Esophagus (tissue), 2 donors: ENCODE measurements around the gene TOPAZ1. TPM values are rescaled to one million over a fixed set of nuclear protein-coding genes. Genes with fewer than 3 reads are reported as not detected.

Source experiments
- H3K27ac ChIP-seq, 2 donors: one replicate each; pipeline ENCODE4 v1.5.1; 2013; ENCODE audit warnings: low read depth in 2 of 2, mild to moderate bottlenecking in 2 of 2, inconsistent platforms in 1 of 2, low read length in 1 of 2, moderate library complexity in 1 of 2
- H3K27me3 ChIP-seq, 2 donors: one replicate each; pipeline ENCODE4 v1.6.1; 2013; ENCODE audit warnings: low read length in 2 of 2, control low read depth in 1 of 2, mild to moderate bottlenecking in 1 of 2; ENCODE audit not compliant: insufficient read depth in 2 of 2, control insufficient read depth in 1 of 2
- H3K36me3 ChIP-seq, 2 donors: one replicate each; pipeline ENCODE4 v1.6.1; 2013; ENCODE audit warnings: low read length in 1 of 2; ENCODE audit not compliant: control insufficient read depth in 2 of 2, insufficient read depth in 2 of 2
- H3K4me1 ChIP-seq, 2 donors: one replicate each; pipeline ENCODE4 v1.6.1; 2013; ENCODE audit warnings: low read length in 1 of 2; ENCODE audit not compliant: control insufficient read depth in 2 of 2, insufficient read depth in 2 of 2
- H3K4me3 ChIP-seq, 2 donors: one replicate each; pipeline ENCODE4 v1.5.1; 2013; ENCODE audit warnings: low read length in 2 of 2, mild to moderate bottlenecking in 2 of 2, low read depth in 1 of 2, moderate library complexity in 1 of 2
- H3K9me3 ChIP-seq, 2 donors: one replicate each; pipeline ENCODE4 v1.6.1; 2013; ENCODE audit warnings: mild to moderate bottlenecking in 2 of 2, low read depth in 1 of 2, low read length in 1 of 2, moderate library complexity in 1 of 2; ENCODE audit not compliant: control insufficient read depth in 2 of 2, insufficient read depth in 1 of 2
- whole genome bisulfite sequencing, 2 donors: extraction: QIAGEN DNeasy Blood & Tissue Kit; methylation state at CpG; one replicate each; pipeline ENCODE4 v1.1.7; 2013; 5-methylcytosine and 5-hydroxymethylcytosine counted together
- polyA plus RNA-seq, 2 donors: library from polyadenylated mRNA; stranded (reverse); fragments of 200-250 nt; gene quantifications; one replicate each; pipeline ENCODE4 v1.2.3, GENCODE V29; 2013
- donor health status: healthy with polysubstance abuse.
- donor health status: Bipolar disorder and iron deficiency.

TOPAZ1 gene
- polyA plus RNA-seq, 2 donors: not detected

GRCh38 chr3:44237665-44238064, 4.0 kb upstream of the TOPAZ1 start:
- Histone ChIP-seq H3K9me3 (peaks cover 0 to 3% of the 10 kb centered on the region in 2 donors), H3K27me3 (peaks cover 2% of the 10 kb centered on the region in 2 donors), H3K27ac (no peak overlapping the region), H3K36me3 (no peaks in the 10 kb centered on the region), H3K4me1 (no peaks in the 10 kb centered on the region), H3K4me3 (no peak overlapping the region)
- WGBS, 2 donors: 83 to 84% methylated on average over 3 of the region's 3 CpGs

GRCh38 chr3:44238889-44239288, 2.8 kb upstream of the TOPAZ1 start:
- H3K27me3 ChIP-seq: peaks cover 2% of the 10 kb centered on the region in 2 donors
- no peak overlapping the region for H3K27ac ChIP-seq
- H3K36me3 ChIP-seq: no peaks in the 10 kb centered on the region
- peaks cover 0 to 3% of the 10 kb centered on the region in 2 donors for H3K9me3 ChIP-seq
- H3K4me1 ChIP-seq: no peaks in the 10 kb centered on the region
- WGBS, 2 donors: 34 to 55% methylated on average over 2 of the region's 2 CpGs
- H3K4me3 ChIP-seq: no peak overlapping the region

GRCh38 chr3:44240061-44240460, 1.6 kb upstream of the TOPAZ1 start:
- WGBS, 2 donors: 77 to 93% methylated on average over 1 of the region's 1 CpG
- Histone ChIP-seq H3K4me3 (no peak overlapping the region), H3K36me3 (no peaks in the 10 kb centered on the region), H3K27me3 (peaks cover 2% of the 10 kb centered on the region in 2 donors), H3K27ac (no peak overlapping the region), H3K9me3 (peaks cover 0 to 3% of the 10 kb centered on the region in 2 donors), H3K4me1 (no peaks in the 10 kb centered on the region)

GRCh38 chr3:44242721-44243120, 1.0 kb downstream of the TOPAZ1 start:
- H3K27me3 ChIP-seq: peaks cover 0 to 2% of the 10 kb centered on the region in 2 donors
- WGBS, 2 donors: 71 to 72% methylated on average over 3 of the region's 3 CpGs
- no peak overlapping the region for H3K4me3 ChIP-seq
- no peaks in the 10 kb centered on the region for H3K4me1 ChIP-seq
- no peaks in the 10 kb centered on the region for H3K36me3 ChIP-seq
- H3K9me3 ChIP-seq: peaks cover 0 to 3% of the 10 kb centered on the region in 2 donors
- H3K27ac ChIP-seq: no peak overlapping the region

- WGBS, 2 donors: 65 to 68% methylated on average over 1 of the region's 1 CpG
- Histone ChIP-seq H3K9me3 (no peaks in the 10 kb centered on the region), H3K4me3 (no peak overlapping the region), H3K27me3 (no peaks in the 10 kb centered on the region), H3K27ac (no peak overlapping the region), H3K36me3 (no peaks in the 10 kb centered on the region), H3K4me1 (no peaks in the 10 kb centered on the region)
Observed at GRCh38 chr3:44248152-44248551, 6.5 kb downstream of the TOPAZ1 start.

GRCh38 chr3:44252332-44252959, 10.8 kb downstream of the TOPAZ1 start:
- Histone ChIP-seq H3K36me3 (no peaks in the 10 kb centered on the region), H3K4me1 (no peaks in the 10 kb centered on the region), H3K27ac (no peak overlapping the region), H3K9me3 (no peaks in the 10 kb centered on the region), H3K4me3 (no peak overlapping the region), H3K27me3 (no peaks in the 10 kb centered on the region)
- 40 to 46% methylated on average over 5 of the region's 5 CpGs for WGBS, 2 donors

GRCh38 chr3:44259404-44259803, 17.7 kb downstream of the TOPAZ1 start:
- 97 to 98% methylated on average over 1 of the region's 1 CpG for WGBS, 2 donors
- H3K36me3 ChIP-seq: no peaks in the 10 kb centered on the region
- no peak overlapping the region for H3K4me3 ChIP-seq
- H3K27ac ChIP-seq: no peak overlapping the region
- H3K4me1 ChIP-seq: no peaks in the 10 kb centered on the region
- H3K27me3 ChIP-seq: no peaks in the 10 kb centered on the region
- no peaks in the 10 kb centered on the region for H3K9me3 ChIP-seq

- 49 to 66% methylated on average over 1 of the region's 1 CpG for WGBS, 2 donors
- no peaks in the 10 kb centered on the region for H3K27me3 ChIP-seq
- H3K9me3 ChIP-seq: no peaks in the 10 kb centered on the region
- no peak overlapping the region for H3K4me3 ChIP-seq
- no peak overlapping the region for H3K27ac ChIP-seq
- no peaks in the 10 kb centered on the region for H3K36me3 ChIP-seq
- no peaks in the 10 kb centered on the region for H3K4me1 ChIP-seq
Observed at GRCh38 chr3:44264146-44264545, 22.5 kb downstream of the TOPAZ1 start.

GRCh38 chr3:44265815-44266214, 24.1 kb downstream of the TOPAZ1 start:
- H3K36me3 ChIP-seq: no peaks in the 10 kb centered on the region
- no peaks in the 10 kb centered on the region for H3K27me3 ChIP-seq
- no peak overlapping the region for H3K4me3 ChIP-seq
- 73 to 78% methylated on average over 3 of the region's 3 CpGs for WGBS, 2 donors
- H3K4me1 ChIP-seq: no peaks in the 10 kb centered on the region
- H3K9me3 ChIP-seq: no peaks in the 10 kb centered on the region
- H3K27ac ChIP-seq: no peak overlapping the region

GRCh38 chr3:44272191-44272590, 30.5 kb downstream of the TOPAZ1 start:
- no peak overlapping the region for H3K4me3 ChIP-seq
- H3K36me3 ChIP-seq: no peaks in the 10 kb centered on the region
- peaks cover 0 to 3% of the 10 kb centered on the region in 2 donors for H3K27me3 ChIP-seq
- no peaks in the 10 kb centered on the region for H3K4me1 ChIP-seq
- 74 to 82% methylated on average over 2 of the region's 2 CpGs for WGBS, 2 donors
- H3K27ac ChIP-seq: no peak overlapping the region
- H3K9me3 ChIP-seq: no peaks in the 10 kb centered on the region
